ENCODE data around the gene SPP1. TPM values are rescaled to one million over a fixed set of nuclear protein-coding genes. Genes with fewer than 3 reads are reported as not detected.
"Not testable (repeated sequence)": the region's sequence is repeated elsewhere in the genome, so short reads cannot be mapped to it uniquely, and the experiment has no call there.

SPP1 gene
- total RNA-seq, 1 donor from 2014 or later = 11.3 TPM

DNA sequence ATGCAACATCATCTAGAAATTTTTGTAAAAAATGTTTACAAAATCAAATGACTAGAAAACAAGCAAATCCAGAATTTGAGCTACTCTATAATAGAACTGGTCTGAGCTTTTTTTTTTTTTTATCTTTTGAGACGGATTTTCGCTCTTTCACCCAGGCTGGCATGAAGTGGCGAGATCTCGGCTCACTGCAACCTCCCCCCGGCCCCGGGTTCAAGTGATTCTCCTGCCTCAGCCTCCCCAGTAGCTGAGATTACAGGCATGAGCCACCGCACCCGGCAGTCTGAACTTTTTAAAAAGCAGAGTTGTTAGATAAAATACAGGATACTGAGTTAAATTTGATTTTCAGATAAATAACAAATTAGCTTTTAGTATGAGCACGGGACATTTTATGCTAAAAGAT lies 11.0 kb downstream of the SPP1 start:
- no peak for DNase-seq (ENCODE audit: low spot score)

- no peak for DNase-seq (ENCODE audit: low spot score)
These were observed 14.3 kb downstream of the SPP1 start for GRCh38 chr4:87989765-87990164.

DNA sequence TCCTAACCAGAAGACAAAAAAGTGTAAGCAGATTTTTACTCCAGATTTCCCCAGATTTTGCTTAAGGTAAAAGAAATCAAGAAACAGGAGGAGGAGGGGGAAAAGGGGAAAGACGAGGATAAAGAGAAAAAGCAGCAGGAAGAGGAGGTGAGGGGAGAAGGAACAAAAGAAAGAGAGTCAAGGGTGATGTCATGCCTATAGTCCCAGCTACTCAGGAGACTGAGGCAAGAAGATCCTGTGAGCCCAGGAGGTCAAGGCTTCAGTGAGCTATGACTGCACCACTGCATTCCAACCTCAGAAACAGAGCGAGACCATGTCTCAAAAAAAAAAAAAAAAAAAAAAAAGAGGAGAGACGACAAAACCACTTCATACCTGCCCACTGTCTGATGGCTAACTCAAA lies 19.9 kb downstream of the SPP1 start:
- no peak for DNase-seq (ENCODE audit: low spot score)

DNA sequence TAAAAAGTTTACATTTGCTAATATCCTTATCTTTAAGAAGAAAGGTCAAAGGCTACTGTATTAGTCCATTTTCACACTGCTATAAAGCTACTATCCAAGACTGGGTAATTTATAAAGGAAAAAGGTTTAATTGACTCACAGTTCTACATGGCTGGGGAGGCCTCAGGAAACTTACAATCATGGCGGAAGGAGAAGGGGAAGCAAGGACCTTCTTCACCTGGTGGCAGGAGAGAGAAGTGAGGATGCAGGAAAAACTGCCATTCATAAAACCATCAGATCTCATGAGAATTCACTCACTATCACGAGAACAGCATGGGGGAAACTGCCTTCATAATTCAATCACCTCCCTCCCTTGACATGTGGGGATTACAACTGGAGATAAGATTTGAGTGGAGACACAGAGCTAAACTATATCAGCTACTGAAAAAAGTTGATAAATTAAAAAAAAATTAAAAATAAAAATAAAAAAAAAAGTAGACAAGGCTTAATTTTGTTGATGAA lies 23.7 kb downstream of the SPP1 start:
- not testable (repeated sequence) for DNase-seq (ENCODE audit: low spot score)

- DNase-seq (ENCODE audit: low spot score) = no peak
These were observed 26.4 kb downstream of the SPP1 start for GRCh38 chr4:88001871-88002270.

- DNase-seq (ENCODE audit: low spot score) = no peak
These were observed 27.3 kb downstream of the SPP1 start for GRCh38 chr4:88002786-88003185.

GRCh38 chr4:88003261-88003660 lies 27.7 kb downstream of the SPP1 start:
- no peak for DNase-seq (ENCODE audit: low spot score)

DNA sequence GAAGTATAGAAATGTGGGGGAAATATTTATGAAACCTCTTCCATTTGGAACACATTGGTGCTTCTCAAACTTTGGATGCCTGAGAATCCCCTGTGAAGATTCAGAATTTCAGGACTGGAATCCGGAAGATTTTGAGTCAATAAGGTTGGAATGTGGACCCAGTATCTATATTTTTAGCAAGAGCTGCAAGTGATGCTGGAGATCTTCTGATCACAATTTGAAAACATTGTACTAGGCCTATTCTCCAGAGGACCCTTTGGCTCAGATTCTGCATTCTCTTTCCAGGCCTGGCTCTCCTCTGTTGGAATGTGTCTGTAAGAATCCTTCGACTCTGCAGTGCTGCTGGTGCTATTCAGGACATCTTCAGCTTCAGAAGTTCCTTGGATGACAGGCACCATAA lies 29.6 kb downstream of the SPP1 start:
- DNase-seq (ENCODE audit: low spot score) = no peak

GRCh38 chr4:88005946-88006345 lies 30.4 kb downstream of the SPP1 start:
- no peak for DNase-seq (ENCODE audit: low spot score)

- DNase-seq (ENCODE audit: low spot score) = no peak
These were observed 31.4 kb downstream of the SPP1 start for GRCh38 chr4:88006956-88007303.

- DNase-seq (ENCODE audit: low spot score) = peak; percentile 90
These were observed 32.0 kb downstream of the SPP1 start, which contains the start of gene PKD2 for GRCh38 chr4:88007304-88008121. PKD2 (plus strand) TSS chr4:88007635; CDS start chr4:88007734, 99 bp downstream.

DNA sequence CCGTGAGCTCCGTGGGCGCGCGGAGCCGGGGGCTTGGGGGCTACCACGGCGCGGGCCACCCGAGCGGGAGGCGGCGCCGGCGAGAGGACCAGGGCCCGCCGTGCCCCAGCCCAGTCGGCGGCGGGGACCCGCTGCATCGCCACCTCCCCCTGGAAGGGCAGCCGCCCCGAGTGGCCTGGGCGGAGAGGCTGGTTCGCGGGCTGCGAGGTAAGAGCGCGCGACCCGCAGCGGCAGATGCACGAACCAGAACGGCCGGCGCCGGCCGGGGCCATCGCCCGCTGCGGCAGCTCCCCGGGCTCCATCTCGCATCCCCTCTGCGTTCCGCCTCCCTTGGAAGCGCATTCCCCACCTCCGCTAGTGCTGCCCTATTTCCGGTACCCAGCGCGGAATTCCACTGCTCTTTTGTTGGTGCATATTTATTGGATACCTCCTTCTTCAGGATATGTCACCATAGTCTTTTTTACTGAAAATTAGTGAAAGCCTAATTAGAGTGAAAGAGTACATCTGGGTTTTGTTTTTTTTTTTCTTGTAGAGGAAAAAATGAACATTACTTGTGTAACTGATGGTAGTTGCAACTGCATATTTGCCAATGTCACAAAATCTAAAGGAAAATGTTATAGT lies 32.7 kb downstream of the SPP1 start:
- no peak for DNase-seq (ENCODE audit: low spot score)

- DNase-seq (ENCODE audit: low spot score) = no peak
These were observed 33.2 kb downstream of the SPP1 start for GRCh38 chr4:88008743-88009171.

GRCh38 chr4:88009871-88010270 lies 34.4 kb downstream of the SPP1 start:
- no peak for DNase-seq (ENCODE audit: low spot score)

- DNase-seq (ENCODE audit: low spot score) = no peak
These were observed 35.5 kb downstream of the SPP1 start for GRCh38 chr4:88010966-88011365.

DNA sequence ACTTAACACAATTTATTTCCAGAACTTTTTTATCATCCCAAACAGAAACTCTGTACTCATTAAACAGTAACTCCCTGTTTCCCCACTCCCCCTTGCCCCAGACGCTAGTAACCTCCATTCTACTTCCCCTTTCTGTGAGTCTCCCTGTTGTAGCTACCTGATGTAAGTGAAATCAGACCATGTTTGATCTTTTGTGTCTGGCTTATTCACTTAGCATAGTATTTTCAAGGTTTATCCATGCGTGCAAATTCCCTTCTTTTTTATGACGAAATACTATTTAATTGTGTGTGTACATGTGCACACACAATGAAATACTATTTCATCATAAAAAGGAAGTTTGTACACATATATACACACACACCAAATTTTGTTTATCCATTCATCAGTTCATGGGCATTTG lies 37.1 kb downstream of the SPP1 start:
- no peak for DNase-seq (ENCODE audit: low spot score)

DNA sequence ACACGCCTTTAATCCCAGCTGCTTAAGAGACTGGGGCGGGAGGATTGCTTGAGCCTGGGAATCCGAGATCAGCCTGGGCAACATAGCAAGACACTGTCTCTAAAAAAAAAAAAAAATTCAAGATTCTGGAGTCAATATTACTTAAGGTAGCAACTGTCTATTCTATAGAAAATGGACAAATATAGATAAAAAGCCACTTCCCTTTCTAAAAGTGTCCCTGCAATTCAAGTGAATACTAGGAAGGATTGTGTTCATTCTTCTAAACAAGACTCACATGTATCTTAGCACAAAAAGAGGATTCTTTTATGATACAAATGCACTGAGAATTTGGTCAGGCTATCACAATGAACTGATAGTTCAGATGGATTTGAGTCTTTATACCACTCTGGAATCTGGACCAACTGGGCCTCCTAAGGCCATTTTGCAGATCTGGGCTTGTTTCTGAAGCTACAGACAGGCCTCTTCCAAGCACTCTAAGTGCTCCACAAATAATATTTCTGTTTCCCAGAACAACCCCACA lies 38.9 kb downstream of the SPP1 start:
- DNase-seq (ENCODE audit: low spot score) = no peak

DNA sequence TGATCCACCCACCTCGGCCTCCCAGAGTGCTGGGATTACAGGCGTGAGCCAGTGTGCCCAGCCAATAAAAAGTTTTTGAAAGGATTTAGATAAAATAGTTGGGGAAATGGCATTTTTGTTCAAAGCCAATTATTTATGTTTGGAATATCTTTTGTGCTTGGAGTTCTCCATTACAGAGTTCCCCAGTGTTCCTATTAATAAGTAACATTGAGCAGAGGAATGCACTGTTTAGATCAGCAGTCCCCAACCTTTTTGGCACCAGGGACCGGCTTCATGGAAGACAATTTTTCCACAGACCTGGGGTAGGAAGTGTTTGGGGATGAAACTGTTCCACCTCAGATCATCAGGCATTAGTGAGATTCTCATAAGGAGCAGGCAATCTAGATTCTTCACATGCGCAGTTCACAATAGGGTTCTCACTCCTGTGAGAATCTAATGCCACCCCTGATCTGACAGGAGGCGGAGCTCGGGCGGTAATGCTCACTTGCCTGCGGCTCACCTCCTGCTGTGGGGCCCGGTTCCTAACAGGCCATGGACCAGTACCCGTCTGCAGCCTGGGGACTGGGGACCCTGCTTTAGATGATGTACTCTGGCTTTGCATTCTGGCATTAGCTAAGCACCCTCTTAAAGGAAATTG lies 40.3 kb downstream of the SPP1 start:
- no peak for DNase-seq (ENCODE audit: low spot score)

- DNase-seq (ENCODE audit: low spot score) = no peak
These were observed 42.2 kb downstream of the SPP1 start for GRCh38 chr4:88017516-88018297.

- no peak for DNase-seq (ENCODE audit: low spot score)
These were observed 43.0 kb downstream of the SPP1 start for GRCh38 chr4:88018466-88018865.

- DNase-seq (ENCODE audit: low spot score) = no peak
These were observed 46.3 kb downstream of the SPP1 start for GRCh38 chr4:88021824-88022223.

- no peak for DNase-seq (ENCODE audit: low spot score)
These were observed 46.8 kb downstream of the SPP1 start for GRCh38 chr4:88022289-88022688.

Data from ureter (tissue), 1 donor.